ENCODE results near the gene COMMD4. TPM values are rescaled to one million over a fixed set of nuclear protein-coding genes. Genes with fewer than 3 reads are reported as not detected.
"Not testable (repeated sequence)": the region's sequence is repeated elsewhere in the genome, so short reads cannot be mapped to it uniquely, and the experiment has no call there.

COMMD4 gene
- total RNA-seq, 1 experiment from 2014 or later = 59.9 TPM

GRCh38 chr15:75321711-75322110 lies 14.2 kb upstream of the COMMD4 start:
- DNase-seq = no peak
- Histone ChIP-seq H3K36me3 (no peaks in the 10 kb centered on the region), H3K9me3 (replicated peaks) (no peaks in the 10 kb centered on the region), H3K4me1 (no peaks in the 10 kb centered on the region), H3K4me3 (no peak overlapping the region), H3K27me3 (no peaks in the 10 kb centered on the region), H3K27ac (no peak overlapping the region)

- no peak for DNase-seq
- Histone ChIP-seq H3K36me3 (no peaks in the 10 kb centered on the region), H3K9me3 (replicated peaks) (no peaks in the 10 kb centered on the region)
These were observed 9.9 kb upstream of the COMMD4 start for GRCh38 chr15:75325922-75326321.

GRCh38 chr15:75327005-75327404 lies 8.9 kb upstream of the COMMD4 start:
- H3K27me3 ChIP-seq = no peaks in the 10 kb centered on the region
- H3K9me3 ChIP-seq (replicated peaks) = no peaks in the 10 kb centered on the region
- no peak overlapping the region for H3K4me3 ChIP-seq
- DNase-seq = no peak
- no peaks in the 10 kb centered on the region for H3K36me3 ChIP-seq
- no peak overlapping the region for H3K27ac ChIP-seq
- H3K4me1 ChIP-seq = peaks cover 8% of the 10 kb centered on the region

More at GRCh38 chr15:75325922-75326321, 9.9 kb upstream of the COMMD4 start:
- Histone ChIP-seq H3K27me3 (no peaks in the 10 kb centered on the region), H3K4me3 (no peak overlapping the region), H3K4me1 (peaks cover 8% of the 10 kb centered on the region), H3K27ac (no peak overlapping the region)

- Histone ChIP-seq H3K27ac (no peak overlapping the region), H3K9me3 (replicated peaks) (no peaks in the 10 kb centered on the region), H3K4me3 (no peak overlapping the region), H3K4me1 (peaks cover 8% of the 10 kb centered on the region), H3K27me3 (no peaks in the 10 kb centered on the region), H3K36me3 (no peaks in the 10 kb centered on the region)
- DNase-seq = peak; percentile 60 to 78
These were observed 8.4 kb upstream of the COMMD4 start for GRCh38 chr15:75327491-75327890.

GRCh38 chr15:75328493-75329314 lies 7.2 kb upstream of the COMMD4 start:
- no peaks in the 10 kb centered on the region for H3K9me3 ChIP-seq (replicated peaks)
- no peak overlapping the region for H3K27ac ChIP-seq
- no peak for DNase-seq
- no peaks in the 10 kb centered on the region for H3K27me3 ChIP-seq
- H3K4me1 ChIP-seq = peaks cover 8% of the 10 kb centered on the region
- no peak overlapping the region for H3K4me3 ChIP-seq
- no peaks in the 10 kb centered on the region for H3K36me3 ChIP-seq

- no peak for DNase-seq
- no peaks in the 10 kb centered on the region for H3K9me3 ChIP-seq (replicated peaks)
- peaks cover 8% of the 10 kb centered on the region for H3K4me1 ChIP-seq
- no peaks in the 10 kb centered on the region for H3K27me3 ChIP-seq
- no peaks in the 10 kb centered on the region for H3K36me3 ChIP-seq
- H3K4me3 ChIP-seq = no peak overlapping the region
- no peak overlapping the region for H3K27ac ChIP-seq
These were observed 6.3 kb upstream of the COMMD4 start for GRCh38 chr15:75329571-75329970.

GRCh38 chr15:75332093-75332492 lies 3.8 kb upstream of the COMMD4 start:
- H3K27ac ChIP-seq; DNase-seq; H3K36me3 ChIP-seq; H3K27me3 ChIP-seq; H3K4me3 ChIP-seq; H3K9me3 ChIP-seq (replicated peaks): not testable (repeated sequence)
- H3K4me1 ChIP-seq = peaks cover 14% of the 10 kb centered on the region

- H3K27ac ChIP-seq; H3K36me3 ChIP-seq; H3K27me3 ChIP-seq; DNase-seq; H3K9me3 ChIP-seq (replicated peaks); H3K4me1 ChIP-seq; H3K4me3 ChIP-seq: not testable (repeated sequence)
These were observed 2.0 kb upstream of the COMMD4 start for GRCh38 chr15:75333654-75334419.

GRCh38 chr15:75335313-75335704 lies 554 bp upstream of the COMMD4 start:
- Histone ChIP-seq H3K4me3 (peak overlapping the region; percentile 82), H3K4me1 (peaks cover 7% of the 10 kb centered on the region; the same call in 1 of the 2 replicates), H3K27me3 (no peaks in the 10 kb centered on the region), H3K27ac (peak overlapping the region; percentile 65), H3K36me3 (no peaks in the 10 kb centered on the region), H3K9me3 (replicated peaks) (no peaks in the 10 kb centered on the region)
- no peak for DNase-seq

- Histone ChIP-seq H3K36me3 (no peaks in the 10 kb centered on the region), H3K4me1 (peaks cover 7% of the 10 kb centered on the region; the same call in 1 of the 2 replicates), H3K4me3 (no peak overlapping the region), H3K9me3 (replicated peaks) (no peaks in the 10 kb centered on the region), H3K27ac (no peak overlapping the region), H3K27me3 (no peaks in the 10 kb centered on the region)
- DNase-seq = no peak
These were observed 2.9 kb downstream of the COMMD4 start for GRCh38 chr15:75338661-75339240.

GRCh38 chr15:75339531-75340240 lies 3.8 kb downstream of the COMMD4 start:
- H3K9me3 ChIP-seq (replicated peaks) = no peaks in the 10 kb centered on the region
- no peaks in the 10 kb centered on the region for H3K36me3 ChIP-seq
- no peak overlapping the region for H3K27ac ChIP-seq
- H3K4me1 ChIP-seq = peaks cover 7% of the 10 kb centered on the region; the same call in 1 of the 2 replicates
- no peaks in the 10 kb centered on the region for H3K27me3 ChIP-seq
- H3K4me3 ChIP-seq = no peak overlapping the region
- DNase-seq = no peak

GRCh38 chr15:75342221-75342620 lies 6.4 kb downstream of the COMMD4 start:
- Histone ChIP-seq H3K4me1 (no peaks in the 10 kb centered on the region; the same call in 1 of the 2 replicates), H3K27me3 (no peaks in the 10 kb centered on the region; the same call in 1 of the 2 replicates), H3K27ac (no peak overlapping the region), H3K36me3 (no peaks in the 10 kb centered on the region), H3K4me3 (no peak overlapping the region), H3K9me3 (replicated peaks) (no peaks in the 10 kb centered on the region)
- DNase-seq = no peak

GRCh38 chr15:75343953-75344352 lies 8.1 kb downstream of the COMMD4 start:
- not testable (repeated sequence) for H3K4me1 ChIP-seq; H3K9me3 ChIP-seq (replicated peaks); DNase-seq; H3K4me3 ChIP-seq; H3K36me3 ChIP-seq; H3K27ac ChIP-seq; H3K27me3 ChIP-seq

- DNase-seq = no peak
- Histone ChIP-seq H3K4me3 (peak within 1 kb of the TSS; percentile 55), H3K27ac (no peak within 1 kb of the TSS), H3K27me3 (no peaks in the 10 kb centered on the region; the same call in 1 of the 2 replicates), H3K4me1 (peaks cover 2% of the 10 kb centered on the region; the same call in 1 of the 2 replicates), H3K9me3 (replicated peaks) (no peaks in the 10 kb centered on the region), H3K36me3 (no peaks in the 10 kb centered on the region)
These were observed 10.9 kb downstream of the COMMD4 start, which contains the start of gene NEIL1 for GRCh38 chr15:75346796-75347221. Gene NEIL1, plus strand, starts transcription at chr15:75347039. Its CDS starts 1,867 bp downstream, at chr15:75348906.
